OCI-LY1 (cell line): Measurements from ENCODE around the gene PRADC1.

Experiments
- CTCF ChIP-seq: fragments of 200-600 bp; sonication (generic), shearing (Covaris generic); IDR thresholded peaks from 2 replicates; pipeline ENCODE4 v1.5.1; 2017; ENCODE audit warnings: mild to moderate bottlenecking, antibody characterized with exemption, low read length, moderate library complexity, mixed read lengths
- EZH2 ChIP-seq: fragments of 200-600 bp; sonication (generic), shearing (Covaris generic); IDR thresholded peaks from 2 replicates; pipeline ENCODE4 v1.8.0; 2017; ENCODE audit warnings: borderline replicate concordance, mixed run types, mild to moderate bottlenecking, antibody characterized with exemption, low read length, moderate library complexity, mixed read lengths

- TF ChIP-seq CTCF, result no peak
- TF ChIP-seq EZH2, result no peak
Measured at GRCh38 chr2:73249636-73250035, 16.6 kb upstream of the PRADC1 start.
